Right kidney (tissue), 1 donor: ENCODE data around the gene FRYL.

Source experiments
- DNase-seq: peaks from one replicate; pipeline ENCODE4 v3.0.0-alpha.2; 2016

FRYL gene

DNA sequence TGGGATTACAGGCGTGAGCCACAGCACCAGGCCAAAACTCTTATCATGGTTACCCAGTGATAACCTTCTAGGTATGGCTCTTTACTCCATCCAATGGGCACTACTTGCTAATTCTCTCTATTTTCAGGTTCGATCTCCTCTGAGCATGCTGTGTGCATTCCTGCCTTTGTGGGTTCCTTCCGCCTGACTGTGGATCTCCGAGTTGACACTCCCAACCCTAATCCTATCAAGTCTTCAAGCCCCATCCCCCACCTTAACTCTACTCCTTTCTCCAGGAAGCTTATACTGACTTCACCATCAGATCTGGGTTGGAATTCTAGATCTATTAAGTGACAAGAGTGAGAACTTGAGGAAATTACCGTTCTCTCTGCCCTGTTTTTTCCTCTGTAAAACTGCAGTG, 225.5 kb downstream of the FRYL start:
- no peak for DNase-seq

DNA sequence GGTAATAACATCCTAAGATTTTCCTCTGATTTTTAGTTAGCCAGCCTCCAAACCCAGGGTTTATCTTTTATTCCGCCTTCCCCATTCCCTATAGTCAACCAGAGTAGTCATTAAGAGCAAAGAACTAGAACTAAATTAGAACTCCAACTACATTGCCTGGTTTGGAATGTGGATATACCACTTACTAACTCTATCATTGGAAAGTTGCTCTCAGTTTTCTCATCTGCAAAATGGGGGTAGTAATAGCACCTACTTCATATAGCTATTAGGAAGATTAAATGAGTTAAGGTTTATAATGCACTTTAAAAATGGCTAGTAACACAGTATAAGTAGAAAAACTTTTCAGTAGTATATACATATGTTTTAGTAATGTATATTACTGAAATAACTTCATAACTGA, 226.4 kb downstream of the FRYL start:
- no peak for DNase-seq

- no peak for DNase-seq
These were observed 233.7 kb downstream of the FRYL start for GRCh38 chr4:48546336-48546735.

DNA sequence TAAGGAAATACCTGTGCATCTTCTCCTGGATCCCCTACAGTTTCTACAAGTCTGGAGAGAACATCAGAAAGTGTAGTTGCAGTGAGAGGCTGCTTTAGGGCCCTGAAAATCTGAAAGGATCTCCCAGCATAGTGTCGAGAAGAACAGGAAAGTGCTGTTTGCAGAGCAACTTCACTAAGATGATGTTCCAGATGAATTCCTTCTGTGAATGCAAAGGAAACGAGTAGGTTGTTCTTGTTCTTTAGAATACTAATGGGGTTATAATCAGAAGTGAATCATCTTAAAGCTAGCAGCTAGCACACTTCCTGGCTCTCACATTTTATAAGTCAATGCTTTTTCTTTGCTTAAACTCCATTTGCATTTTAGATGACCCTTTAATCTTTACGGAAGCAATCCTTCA, 236.3 kb downstream of the FRYL start:
- no peak for DNase-seq

- no peak for DNase-seq
These were observed 237.2 kb downstream of the FRYL start for GRCh38 chr4:48542888-48543287.

DNA sequence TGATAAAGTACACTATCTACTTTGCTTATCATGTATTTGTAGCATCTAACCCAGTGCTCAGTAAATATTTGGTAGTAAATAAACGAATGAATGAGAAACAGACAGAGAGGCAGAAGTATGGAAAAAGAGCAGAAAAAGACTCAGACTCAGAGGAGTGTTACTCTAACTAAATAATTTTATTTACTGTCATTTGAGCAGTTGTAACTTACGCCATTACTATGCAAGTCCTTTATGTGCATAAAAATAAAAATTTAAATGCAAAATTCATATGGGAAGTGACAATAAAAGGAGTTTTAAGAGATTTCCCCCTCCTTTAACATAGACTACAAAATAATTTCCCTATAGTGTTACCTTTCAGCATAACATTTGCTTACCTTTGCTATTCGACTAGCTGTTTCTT, 240.5 kb downstream of the FRYL start:
- DNase-seq, result no peak

- DNase-seq, result no peak
These were observed 241.7 kb downstream of the FRYL start for GRCh38 chr4:48538358-48538757.

DNA sequence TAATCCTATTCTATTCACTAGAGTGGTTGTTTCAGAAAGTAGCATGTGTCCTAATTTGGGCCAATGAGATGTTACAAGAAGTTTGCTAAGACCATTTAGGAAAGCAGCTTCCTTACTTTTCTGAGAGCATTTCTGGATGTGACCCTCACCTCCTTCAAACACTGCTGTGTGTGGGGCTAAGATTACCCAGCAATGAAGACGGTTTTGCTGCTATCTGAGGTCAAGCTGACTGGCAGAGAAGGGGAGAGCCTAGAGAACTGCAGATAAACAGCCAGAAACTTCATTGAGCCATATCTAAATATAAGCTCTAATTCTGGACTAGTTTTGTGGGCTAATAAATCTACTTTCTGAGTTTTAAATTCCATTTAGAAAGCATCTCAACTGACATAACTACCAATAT, 253.7 kb downstream of the FRYL start:
- no peak for DNase-seq

GRCh38 chr4:48518143-48518542, 261.9 kb downstream of the FRYL start:
- no peak for DNase-seq

GRCh38 chr4:48509543-48509942, 270.5 kb downstream of the FRYL start:
- DNase-seq, result no peak

DNA sequence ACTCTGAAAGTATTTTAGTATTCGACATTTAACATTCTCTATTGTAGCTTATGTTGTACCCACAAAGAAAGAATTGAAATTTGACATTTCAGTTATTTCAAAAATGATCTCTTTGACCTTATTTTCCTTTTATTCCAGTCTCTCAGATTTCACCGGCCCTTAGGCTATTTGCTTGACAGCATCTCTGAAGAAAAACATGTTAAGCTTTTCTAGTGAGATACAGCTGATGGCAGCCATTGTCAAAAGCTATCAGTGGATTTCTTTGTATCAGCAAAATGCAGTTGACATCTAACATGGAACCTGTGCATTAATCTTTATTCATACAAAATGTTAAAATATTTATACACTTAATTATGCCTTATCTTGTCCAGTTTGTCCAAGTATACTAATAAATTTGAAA, 273.4 kb downstream of the FRYL start:
- no peak for DNase-seq

DNA sequence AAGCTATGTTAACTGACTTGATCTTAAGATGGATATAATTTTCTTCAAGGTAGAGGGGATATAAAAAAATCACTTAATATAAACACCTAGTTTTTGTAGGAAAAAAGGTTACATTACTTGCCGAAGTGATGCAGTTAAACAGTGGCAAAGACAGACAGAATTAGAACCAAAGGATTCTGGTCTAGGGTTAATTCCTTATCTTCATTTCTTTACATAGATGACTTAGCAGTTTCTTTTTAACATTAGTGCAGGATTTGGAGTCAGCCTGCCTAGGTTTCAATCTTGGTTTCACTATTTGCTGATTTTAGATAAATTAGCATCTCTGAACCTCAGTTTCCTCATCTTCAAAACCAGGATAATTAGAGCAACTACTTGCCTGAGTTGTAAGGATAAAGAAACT, 275.7 kb downstream of the FRYL start:
- DNase-seq, result no peak

GRCh38 chr4:48504026-48504330, 276.1 kb downstream of the FRYL start:
- DNase-seq, result no peak

GRCh38 chr4:48503233-48504025, 276.6 kb downstream of the FRYL start:
- DNase-seq, result no peak

DNA sequence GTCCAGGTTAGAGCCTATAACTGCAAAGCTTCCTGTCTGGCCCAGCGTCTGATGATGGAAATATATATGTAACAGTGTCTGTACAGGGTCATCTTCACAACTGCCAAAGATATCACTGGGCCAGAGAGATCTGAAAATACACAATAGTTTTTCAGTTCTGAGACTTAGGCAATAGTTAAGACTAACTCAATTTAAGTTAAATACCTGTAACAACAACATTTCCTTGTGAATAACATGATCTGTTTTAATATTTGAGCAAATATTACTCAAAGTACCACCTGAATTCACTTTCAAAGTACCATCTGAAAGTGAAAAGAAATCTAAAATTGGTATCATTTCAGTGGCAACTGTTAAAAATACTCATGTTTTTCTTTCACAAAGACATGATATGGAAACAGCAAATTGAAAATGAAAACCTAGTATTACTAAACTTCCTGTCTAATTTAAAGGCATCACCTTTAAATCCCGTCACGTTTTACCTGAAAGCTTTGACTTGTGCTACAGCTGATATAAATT, 280.5 kb downstream of the FRYL start:
- no peak for DNase-seq

DNA sequence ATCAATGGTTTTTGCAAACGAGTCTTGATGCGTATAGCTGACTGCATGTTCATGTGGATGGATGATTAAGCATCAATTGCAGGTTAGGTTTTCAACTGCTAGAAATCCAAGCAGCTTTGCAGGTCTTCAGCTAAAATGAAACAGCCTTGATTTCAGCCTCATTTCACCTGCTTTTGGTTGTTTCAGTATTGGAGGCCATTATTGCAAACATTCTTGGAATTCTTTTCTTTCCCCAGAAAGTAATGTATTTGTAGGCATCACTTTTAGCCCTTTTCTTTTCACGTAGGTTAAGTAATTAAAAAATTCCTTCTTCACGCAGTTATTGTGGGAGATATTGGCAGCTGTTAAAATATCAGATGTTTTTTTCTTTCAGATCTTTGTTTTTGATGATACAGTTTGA, 281.2 kb downstream of the FRYL start:
- DNase-seq, result no peak

GRCh38 chr4:48495941-48496340, 284.1 kb downstream of the FRYL start:
- DNase-seq, result no peak

GRCh38 chr4:48493452-48494100, 286.5 kb downstream of the FRYL start:
- DNase-seq, result no peak

DNA sequence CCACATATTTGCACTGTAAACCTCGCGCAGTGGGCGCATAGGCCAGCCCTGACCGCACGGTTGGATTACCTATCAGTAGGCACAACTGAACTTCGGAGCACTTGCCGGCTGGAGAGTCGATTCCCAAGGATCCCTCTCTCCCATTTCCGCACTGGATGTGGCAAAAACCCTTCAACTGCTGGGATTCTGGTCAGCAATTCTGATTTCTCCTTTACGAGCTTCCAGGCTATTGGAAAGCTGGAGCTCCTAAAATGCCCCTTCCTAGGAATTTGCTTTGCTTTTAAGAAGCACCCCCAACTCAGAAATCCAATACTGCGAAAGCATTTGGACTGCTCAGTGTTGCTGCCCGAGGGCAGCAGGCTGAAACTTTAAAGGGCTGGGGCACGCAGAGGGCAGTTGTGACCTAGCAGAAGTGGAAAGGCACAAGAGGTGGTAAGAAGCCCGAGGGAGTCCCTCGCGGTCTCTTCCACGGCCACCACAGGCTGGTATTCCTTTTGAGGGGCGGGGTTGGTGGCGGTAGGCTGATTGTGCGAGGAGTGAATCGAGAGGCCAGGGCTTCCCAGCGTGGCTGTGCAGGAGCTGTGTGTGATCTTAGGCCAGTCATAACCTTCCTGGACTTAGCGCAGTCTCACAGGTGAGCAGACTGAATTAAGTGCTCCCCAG, 288.4 kb downstream of the FRYL start:
- DNase-seq, result no peak

- DNase-seq, result peak; percentile 58
These were observed 289.2 kb downstream of the FRYL start for GRCh38 chr4:48490680-48491513.

- peak; percentile 69 for DNase-seq
These were observed 289.9 kb downstream of the FRYL start, which contains the start of gene ZAR1 for GRCh38 chr4:48490012-48490679. ZAR1 (plus strand) TSS chr4:48490252; CDS start chr4:48490292, 40 bp downstream.

DNA sequence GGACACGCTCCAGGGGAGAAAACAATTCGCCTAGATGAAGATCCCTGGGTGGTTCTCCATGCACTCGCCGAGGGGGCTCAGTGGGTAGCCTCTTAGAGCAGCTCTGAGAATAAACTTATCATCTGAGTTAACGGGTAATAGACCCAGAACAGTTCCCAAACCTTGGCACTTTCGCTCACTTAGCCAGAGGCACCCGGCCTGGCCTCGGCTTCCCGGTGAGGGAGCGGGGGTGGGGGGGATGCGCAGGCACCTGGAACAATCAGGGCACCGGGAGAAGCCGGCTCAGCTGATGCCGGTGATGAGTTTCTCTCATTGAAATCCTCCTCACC, 290.4 kb downstream of the FRYL start:
- no peak for DNase-seq
